Esophagus muscularis mucosa (tissue), 4 donors: ENCODE results near the gene STXBP3. TPM values are rescaled to one million over a fixed set of nuclear protein-coding genes. Genes with fewer than 3 reads are reported as not detected.

Source experiments
- DNase-seq: peaks from one replicate; pipeline ENCODE4 v3.0.0-alpha.2; 2017; ENCODE audit errors: extremely low spot score
- H3K27ac ChIP-seq, 4 donors: fragments of 200-600 bp; sonication (generic); replicated peaks in 1 of 4; 1 replicate in 3 of 4; 2 replicates in 1 of 4; pipeline ENCODE4 v1.5.1; 2016 to 2019; ENCODE audit warnings: mild to moderate bottlenecking in 1 of 4
- H3K27me3 ChIP-seq, 4 donors: fragments of 200-600 bp; sonication (generic); one replicate each; pipeline versions ENCODE4 v1.5.1 to v1.6.0; 2016 to 2019
- H3K36me3 ChIP-seq, 4 donors: fragments of 200-600 bp; sonication (generic); one replicate each; pipeline ENCODE4 v1.5.1; 2016 to 2019
- H3K4me1 ChIP-seq, 4 donors: fragments of 200-600 bp; sonication (generic); one replicate each; pipeline ENCODE4 v1.5.1; 2016 to 2019
- H3K4me3 ChIP-seq, 4 donors: fragments of 200-600 bp; sonication (generic); 1 replicate in 2 of 4; 2 replicates in 2 of 4; pipeline ENCODE4 v1.5.1; 2016 to 2019; ENCODE audit warnings: mild to moderate bottlenecking in 4 of 4, moderate library complexity in 1 of 4
- H3K9me3 ChIP-seq, 4 donors: fragments of 200-600 bp; sonication (generic); 1 replicate in 3 of 4; 2 replicates in 1 of 4; pipeline ENCODE4 v1.5.1; 2016 to 2019
- CTCF ChIP-seq, 3 experiments: fragments of 200-600 bp in 2 of 3; fragments of 450-650 bp in 1 of 3; sonication (generic) in 2 of 3; IDR thresholded peaks; one replicate each; pipeline ENCODE4 v1.5.1; 2017 to 2019; ENCODE audit warnings: antibody characterized with exemption in 3 of 3, mild to moderate bottlenecking in 2 of 3, moderate library complexity in 1 of 3
- EP300 ChIP-seq: sonication (generic); formaldehyde crosslinking; IDR thresholded peaks from one replicate; pipeline ENCODE4 v1.6.1; 2017; ENCODE audit warnings: antibody characterized with exemption
- POLR2A ChIP-seq: fragments of 450-650 bp; IDR thresholded peaks from one replicate; pipeline ENCODE4 v1.6.1; 2017; ENCODE audit warnings: antibody characterized with exemption, moderate library complexity, mild to moderate bottlenecking, low read depth
- POLR2AphosphoS5 ChIP-seq, 2 donors: sonication (generic); formaldehyde crosslinking; IDR thresholded peaks; one replicate each; pipeline ENCODE4 v1.6.1; 2017; ENCODE audit warnings: antibody characterized with exemption in 2 of 2
- WGBS: methylation state at CpG from one replicate; pipeline ENCODE4 v1.1.5; 2018; 5-methylcytosine and 5-hydroxymethylcytosine counted together
- intact Hi-C: fragments of 100-400 bp; cut with DNase I; formaldehyde crosslinking; loops from one replicate; pipeline ENCODE4 v1.15.1; 2023
- total RNA-seq, 4 donors: library from RNA; depleted of rRNA; stranded (reverse); fragments of >200 nt; gene quantifications; one replicate each; pipeline versions ENCODE4 v1.1.0 to v1.2.1, GENCODE V29; 2016

The STXBP3 gene
- total RNA-seq, 4 donors from 2014 or later, result 54.8 to 67.7 (median 63.8) TPM

GRCh38 chr1:108845446-108845845 lies 99.0 kb downstream of the STXBP3 start:
- no peak for TF ChIP-seq EP300
- 83% methylated on average over 4 of the region's 4 CpGs for WGBS
- intact Hi-C loops, result no loop called here
- Histone ChIP-seq H3K9me3 (no peaks in the 10 kb centered on the region), H3K4me3 (no peak overlapping the region), H3K27ac (peak overlapping the region in 1 of 4 donors; percentile 29), H3K36me3 (no peaks in the 10 kb centered on the region), H3K4me1 (peaks cover 9 to 49% (median 43%) of the 10 kb centered on the region in 4 donors), H3K27me3 (no peaks in the 10 kb centered on the region)
- no peak for DNase-seq

- 97% methylated on average over 6 of the region's 6 CpGs for WGBS
- H3K9me3 ChIP-seq, result no peaks in the 10 kb centered on the region
- no peak for DNase-seq
- H3K27me3 ChIP-seq, result no peaks in the 10 kb centered on the region
- intact Hi-C loops, result no loop called here
- peak overlapping the region in 1 of 4 donors; percentile 18 for H3K27ac ChIP-seq
- H3K4me1 ChIP-seq, result peaks cover 11 to 46% (median 40%) of the 10 kb centered on the region in 4 donors
- no peak for TF ChIP-seq POLR2AphosphoS5 (IDR thresholded peaks at IDR 0.05)
- H3K4me3 ChIP-seq, result no peak overlapping the region
- H3K36me3 ChIP-seq, result no peaks in the 10 kb centered on the region
These were observed 99.5 kb downstream of the STXBP3 start for GRCh38 chr1:108845991-108846390.

GRCh38 chr1:108847494-108847893 lies 101.0 kb downstream of the STXBP3 start:
- no peak overlapping the region for H3K27ac ChIP-seq
- H3K4me1 ChIP-seq, result peaks cover 7 to 44% (median 31%) of the 10 kb centered on the region in 4 donors
- H3K9me3 ChIP-seq, result no peaks in the 10 kb centered on the region
- H3K27me3 ChIP-seq, result no peaks in the 10 kb centered on the region
- no peak overlapping the region for H3K4me3 ChIP-seq
- H3K36me3 ChIP-seq, result no peaks in the 10 kb centered on the region
- intact Hi-C loops, result no loop called here
- DNase-seq, result no peak
- 75% methylated on average over 1 of the region's 1 CpG for WGBS
- no peak for TF ChIP-seq POLR2AphosphoS5 (IDR thresholded peaks at IDR 0.05)
- no peak for TF ChIP-seq POLR2A
- TF ChIP-seq EP300, result no peak

GRCh38 chr1:108848806-108849205 lies 102.3 kb downstream of the STXBP3 start:
- Histone ChIP-seq H3K27ac (no peak overlapping the region), H3K4me3 (no peak overlapping the region), H3K9me3 (no peaks in the 10 kb centered on the region), H3K27me3 (no peaks in the 10 kb centered on the region), H3K4me1 (peaks cover 7 to 34% (median 19%) of the 10 kb centered on the region in 4 donors), H3K36me3 (no peaks in the 10 kb centered on the region)
- no peak for TF ChIP-seq EP300
- no peak for TF ChIP-seq POLR2A
- TF ChIP-seq POLR2AphosphoS5 (IDR thresholded peaks at IDR 0.05), result no peak
- TF ChIP-seq CTCF (IDR thresholded peaks at IDR 0.05), result no peak
- no peak for DNase-seq
- intact Hi-C loops, result no loop called here

- Histone ChIP-seq H3K4me1 (peaks cover 7 to 30% (median 16%) of the 10 kb centered on the region in 4 donors), H3K27ac (peak overlapping the region in 3 of 4 donors; percentile 2 to 77 (median 60)), H3K36me3 (no peaks in the 10 kb centered on the region), H3K27me3 (no peaks in the 10 kb centered on the region), H3K9me3 (no peaks in the 10 kb centered on the region), H3K4me3 (no peak overlapping the region)
- intact Hi-C loops, result no loop called here
- no peak for TF ChIP-seq POLR2AphosphoS5 (IDR thresholded peaks at IDR 0.05)
- no peak for TF ChIP-seq POLR2A
- TF ChIP-seq EP300, result no peak
- TF ChIP-seq CTCF (IDR thresholded peaks at IDR 0.05), result no peak
- WGBS, result 81% methylated on average over 7 of the region's 7 CpGs
- DNase-seq, result no peak
These were observed 104.5 kb downstream of the STXBP3 start for GRCh38 chr1:108850929-108851328.

- no peaks in the 10 kb centered on the region for H3K36me3 ChIP-seq
These were observed 105.1 kb downstream of the STXBP3 start for GRCh38 chr1:108851567-108851966.

More at GRCh38 chr1:108851567-108851966, 105.1 kb downstream of the STXBP3 start:
- intact Hi-C loops, result no loop called here
- Histone ChIP-seq H3K27ac (peak overlapping the region; percentile 2 to 77 (median 58)), H3K27me3 (no peaks in the 10 kb centered on the region), H3K4me1 (peaks cover 7 to 30% (median 16%) of the 10 kb centered on the region in 4 donors), H3K4me3 (no peak overlapping the region), H3K9me3 (no peaks in the 10 kb centered on the region)
- DNase-seq, result no peak
- TF ChIP-seq POLR2A (no peak), POLR2AphosphoS5 (IDR thresholded peaks at IDR 0.05) (no peak), CTCF (IDR thresholded peaks at IDR 0.05) (no peak), EP300 (no peak)
- 75% methylated on average over 4 of the region's 4 CpGs for WGBS
